Neural progenitor cell (in vitro differentiated cells): ENCODE results near the gene KRTAP12-1. TPM values are rescaled to one million over a fixed set of nuclear protein-coding genes. Genes with fewer than 3 reads are reported as not detected.
A peak's percentile ranks its signal among the peaks of the same experiment; 100 is the strongest.

Source experiments
- DNase-seq: peaks from one replicate; pipeline ENCODE4 v3.0.0-alpha.2; 2016; ENCODE audit warnings: low spot score
- H2AFZ ChIP-seq: fragments of 200-600 bp; sonication (generic); replicated peaks from 2 replicates; pipeline ENCODE4 v1.6.1; 2016; ENCODE audit warnings: antibody characterized with exemption
- H3F3A ChIP-seq: fragments of 200-600 bp; sonication (generic); 2 replicates; pipeline ENCODE4 v1.6.1; 2016; ENCODE audit warnings: antibody characterized with exemption, low read depth
- H3K27ac ChIP-seq: fragments of 200-600 bp; sonication (generic); 2 replicates; pipeline ENCODE4 v1.5.1; 2016; ENCODE audit warnings: mild to moderate bottlenecking
- H3K27me3 ChIP-seq: fragments of 200-600 bp; sonication (generic); 2 replicates; pipeline ENCODE4 v1.6.1; 2016; ENCODE audit warnings: mild to moderate bottlenecking, moderate library complexity
- H3K36me3 ChIP-seq: fragments of 200-600 bp; sonication (generic); 2 replicates; pipeline ENCODE4 v1.5.1; 2016
- H3K4me1 ChIP-seq: fragments of 200-600 bp; sonication (generic); 2 replicates; pipeline ENCODE4 v1.6.1; 2016; ENCODE audit warnings: mixed run types
- H3K4me2 ChIP-seq: fragments of 200-600 bp; sonication (generic); 2 replicates; pipeline ENCODE4 v1.6.1; 2016
- H3K4me3 ChIP-seq: fragments of 200-600 bp; sonication (generic); 2 replicates; pipeline ENCODE4 v1.5.1; 2016
- H3K79me2 ChIP-seq: fragments of 200-600 bp; sonication (generic); 2 replicates; pipeline ENCODE4 v1.6.1; 2016; ENCODE audit warnings: low read depth
- H3K9ac ChIP-seq: fragments of 200-600 bp; sonication (generic); 2 replicates; pipeline ENCODE4 v1.6.1; 2016
- H3K9me3 ChIP-seq: fragments of 200-600 bp; sonication (generic); 2 replicates; pipeline ENCODE4 v1.5.1; 2016; ENCODE audit warnings: low read depth
- H4K20me1 ChIP-seq: fragments of 200-600 bp; sonication (generic); 2 replicates; pipeline ENCODE4 v1.6.1; 2016; ENCODE audit warnings: low read depth
- H3K27ac Mint-ChIP-seq: 3 replicates; pipeline ENCODE4 v1.8.0; 2021; ENCODE audit warnings: mixed read lengths
- H3K27me3 Mint-ChIP-seq: 2 replicates; pipeline ENCODE4 v1.8.0; 2022; ENCODE audit warnings: low read depth, mild to moderate bottlenecking, inconsistent platforms, moderate library complexity, mixed read lengths; ENCODE audit not compliant: insufficient read depth
- H3K36me3 Mint-ChIP-seq: 3 replicates; pipeline ENCODE4 v1.8.0; 2021; ENCODE audit warnings: mixed read lengths
- H3K4me1 Mint-ChIP-seq: 3 replicates; pipeline ENCODE4 v1.8.0; 2021; ENCODE audit warnings: mixed read lengths
- H3K4me3 Mint-ChIP-seq: 3 replicates; pipeline ENCODE4 v1.8.0; 2021; ENCODE audit warnings: mild to moderate bottlenecking, moderate library complexity, mixed read lengths
- H3K9me3 Mint-ChIP-seq: 3 replicates; pipeline ENCODE4 v1.8.0; 2020; ENCODE audit warnings: mixed read lengths
- EZH2 ChIP-seq: fragments of 200-600 bp; sonication (generic); IDR thresholded peaks from 2 replicates; pipeline ENCODE4 v1.6.1; 2017; ENCODE audit warnings: antibody characterized with exemption, mild to moderate bottlenecking, moderate library complexity
- EZH2phosphoT487 ChIP-seq: fragments of 200-600 bp; sonication (generic); IDR thresholded peaks from 2 replicates; pipeline ENCODE4 v1.6.1; 2017; ENCODE audit warnings: antibody characterized with exemption
- total RNA-seq: library from RNA; depleted of rRNA; stranded (reverse); fragments of >200 nt; gene quantifications from 2 replicates; pipeline ENCODE4 v1.2.3, GENCODE V29; 2015; ENCODE audit warnings: low replicate concordance
- TF ChIP-seq, protein P1 (sequence below): fragments of 200-600 bp; sonication (generic); IDR thresholded peaks from 2 replicates; pipeline ENCODE4 v1.5.1; 2017; ENCODE audit warnings: antibody characterized with exemption, mild to moderate bottlenecking

KRTAP12-1 gene, protein sequence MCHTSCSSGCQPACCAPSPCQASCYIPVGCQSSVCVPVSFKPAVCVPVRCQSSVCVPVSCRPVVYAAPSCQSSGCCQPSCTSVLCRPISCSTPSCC
- total RNA-seq: not detected in 2 replicates

DNA sequence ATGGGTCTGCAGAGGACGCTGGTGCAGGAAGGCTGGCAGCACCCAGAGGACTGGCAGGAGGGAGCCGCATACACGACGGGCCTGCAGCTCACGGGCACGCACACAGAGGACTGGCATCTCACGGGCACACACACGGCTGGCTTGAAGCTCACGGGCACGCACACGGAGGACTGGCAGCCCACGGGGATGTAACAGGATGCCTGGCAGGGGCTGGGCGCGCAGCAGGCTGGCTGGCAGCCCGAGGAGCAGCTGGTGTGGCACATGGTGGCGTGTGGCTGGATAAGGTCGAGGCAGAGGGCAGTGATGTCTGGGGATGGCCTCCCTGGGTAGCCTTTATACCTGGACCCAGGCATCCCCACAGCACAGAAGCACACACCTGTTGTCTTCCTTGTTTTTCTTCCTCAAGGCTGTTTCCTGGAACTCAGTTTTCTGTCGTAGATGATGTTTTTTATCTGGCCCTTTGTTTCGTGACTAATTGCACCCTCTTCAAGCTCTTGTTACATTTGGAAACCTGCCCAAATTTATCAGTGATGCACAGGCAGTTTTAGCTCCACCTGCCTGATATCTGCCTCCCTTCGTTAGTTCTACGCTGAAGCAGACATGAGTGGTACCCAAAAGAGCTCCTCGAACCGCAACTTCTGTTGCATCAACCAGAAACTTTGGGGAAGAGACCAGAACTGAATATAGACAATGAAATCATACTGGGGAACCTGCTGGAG lies at the start of gene KRTAP12-1:
Gene KRTAP12-1 (minus strand): TSS at position 303 of the 719 bp plus-strand sequence. CDS start 40 bp downstream, at position 263.
- H3K36me3 Mint-ChIP-seq: no peaks in the 10 kb centered on the region
- Histone ChIP-seq H3K27ac (no peak within 1 kb of the TSS), H2AFZ (no peak within 1 kb of the TSS), H3K79me2 (no peaks in the 10 kb centered on the region), H4K20me1 (no peaks in the 10 kb centered on the region), H3K4me1 (peaks cover 11% of the 10 kb centered on the region), H3K9ac (no peak within 1 kb of the TSS), H3K9me3 (no peaks in the 10 kb centered on the region), H3K4me3 (no peak within 1 kb of the TSS), H3K4me2 (no peak within 1 kb of the TSS), H3F3A (peaks cover 6% of the 10 kb centered on the region), H3K36me3 (no peaks in the 10 kb centered on the region), H3K27me3 (peaks cover 10% of the 10 kb centered on the region)
- peaks cover 13% of the 10 kb centered on the region for H3K27me3 Mint-ChIP-seq
- H3K9me3 Mint-ChIP-seq: peaks cover 7% of the 10 kb centered on the region
- H3K27ac Mint-ChIP-seq: peak within 1 kb of the TSS; percentile 74
- no peak for DNase-seq
- H3K4me1 Mint-ChIP-seq: peaks cover 12% of the 10 kb centered on the region
- TF ChIP-seq, protein P1, sequence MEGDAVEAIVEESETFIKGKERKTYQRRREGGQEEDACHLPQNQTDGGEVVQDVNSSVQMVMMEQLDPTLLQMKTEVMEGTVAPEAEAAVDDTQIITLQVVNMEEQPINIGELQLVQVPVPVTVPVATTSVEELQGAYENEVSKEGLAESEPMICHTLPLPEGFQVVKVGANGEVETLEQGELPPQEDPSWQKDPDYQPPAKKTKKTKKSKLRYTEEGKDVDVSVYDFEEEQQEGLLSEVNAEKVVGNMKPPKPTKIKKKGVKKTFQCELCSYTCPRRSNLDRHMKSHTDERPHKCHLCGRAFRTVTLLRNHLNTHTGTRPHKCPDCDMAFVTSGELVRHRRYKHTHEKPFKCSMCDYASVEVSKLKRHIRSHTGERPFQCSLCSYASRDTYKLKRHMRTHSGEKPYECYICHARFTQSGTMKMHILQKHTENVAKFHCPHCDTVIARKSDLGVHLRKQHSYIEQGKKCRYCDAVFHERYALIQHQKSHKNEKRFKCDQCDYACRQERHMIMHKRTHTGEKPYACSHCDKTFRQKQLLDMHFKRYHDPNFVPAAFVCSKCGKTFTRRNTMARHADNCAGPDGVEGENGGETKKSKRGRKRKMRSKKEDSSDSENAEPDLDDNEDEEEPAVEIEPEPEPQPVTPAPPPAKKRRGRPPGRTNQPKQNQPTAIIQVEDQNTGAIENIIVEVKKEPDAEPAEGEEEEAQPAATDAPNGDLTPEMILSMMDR: no peak
- no peak for TF ChIP-seq EZH2
- TF ChIP-seq EZH2phosphoT487: no peak
- H3K4me3 Mint-ChIP-seq: no peak within 1 kb of the TSS

DNA sequence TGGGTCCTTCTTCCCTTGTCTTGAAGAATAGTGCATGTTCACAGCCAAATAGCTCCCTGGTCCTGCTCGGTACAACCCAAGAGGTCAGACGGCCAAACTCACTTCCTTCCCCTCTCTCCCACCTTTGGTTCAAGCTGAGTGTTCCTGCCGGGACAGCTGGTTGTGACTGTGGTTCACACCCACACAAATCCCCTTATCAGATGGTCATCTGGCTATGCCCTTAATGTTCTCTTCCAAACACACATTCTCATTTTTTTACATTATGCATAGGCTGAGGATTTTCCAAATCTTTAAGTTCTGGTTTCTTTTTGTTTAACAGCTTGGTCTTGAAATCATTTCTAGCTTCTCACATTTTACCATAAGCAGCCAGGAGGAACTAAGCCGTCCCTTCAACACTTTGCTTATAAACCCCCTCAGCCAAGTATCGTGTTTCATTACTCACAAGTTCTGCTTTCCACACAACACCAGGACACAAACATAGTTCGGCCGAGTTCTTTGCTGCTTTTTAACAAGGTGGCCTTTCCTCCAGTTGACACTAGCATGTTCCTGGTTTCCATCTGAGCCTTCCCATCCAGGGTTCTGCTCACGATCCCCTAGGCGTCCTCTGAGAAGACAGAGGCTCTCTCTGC lies 49.1 kb upstream of the KRTAP12-1 start:
- H3K4me2 ChIP-seq: no peak overlapping the region
- H3K4me3 Mint-ChIP-seq: no peak overlapping the region
- peaks cover 11% of the 10 kb centered on the region for H3K9me3 Mint-ChIP-seq

DNA sequence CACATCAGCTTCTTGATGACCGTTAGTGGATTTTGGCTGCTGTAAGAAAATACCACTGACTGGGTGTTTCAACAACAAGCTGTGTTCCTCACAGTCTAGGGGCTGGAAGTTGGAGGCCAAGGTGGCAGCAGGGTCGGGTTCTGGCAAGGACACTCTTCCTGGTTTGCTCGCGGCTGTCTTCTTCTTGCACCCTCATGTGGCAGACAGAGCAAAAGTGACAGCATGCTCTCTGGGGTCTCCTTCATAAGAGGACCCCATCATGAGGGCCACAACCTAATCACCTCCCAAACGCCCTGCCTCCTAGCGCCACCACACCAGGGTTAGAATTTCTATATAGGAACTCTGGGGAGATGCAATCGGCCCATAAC lies 48.0 kb upstream of the KRTAP12-1 start:
- H3K4me1 ChIP-seq: no peaks in the 10 kb centered on the region
- H3K9ac ChIP-seq: no peak overlapping the region
- no peaks in the 10 kb centered on the region for H3K79me2 ChIP-seq
- H3K36me3 ChIP-seq: no peaks in the 10 kb centered on the region
- Mint-ChIP-seq H3K9me3 (peaks cover 11% of the 10 kb centered on the region), H3K36me3 (no peaks in the 10 kb centered on the region), H3K4me1 (peaks cover 3% of the 10 kb centered on the region), H3K4me3 (no peak overlapping the region), H3K27ac (peak overlapping the region; percentile 50), H3K27me3 (peaks cover 5% of the 10 kb centered on the region)
- H3K9me3 ChIP-seq: no peaks in the 10 kb centered on the region
- TF ChIP-seq EZH2phosphoT487 (no peak), EZH2 (no peak)
- TF ChIP-seq, protein P1: no peak
- no peak for DNase-seq
- no peak overlapping the region for H3K4me2 ChIP-seq
- no peaks in the 10 kb centered on the region for H3K27me3 ChIP-seq
- no peak overlapping the region for H3K27ac ChIP-seq
- no peak overlapping the region for H3K4me3 ChIP-seq
- H2AFZ ChIP-seq: no peak overlapping the region
- H3F3A ChIP-seq: no peaks in the 10 kb centered on the region
- H4K20me1 ChIP-seq: no peaks in the 10 kb centered on the region

More for the DNA sequence above, 49.1 kb upstream of the KRTAP12-1 start:
- no peaks in the 10 kb centered on the region for H3K36me3 Mint-ChIP-seq
- peaks cover 7% of the 10 kb centered on the region for H3K27me3 Mint-ChIP-seq
- Histone ChIP-seq H3K4me3 (no peak overlapping the region), H4K20me1 (no peaks in the 10 kb centered on the region), H3K9me3 (no peaks in the 10 kb centered on the region), H3K36me3 (no peaks in the 10 kb centered on the region), H3K9ac (no peak overlapping the region), H2AFZ (no peak overlapping the region), H3K27ac (no peak overlapping the region), H3F3A (no peaks in the 10 kb centered on the region), H3K4me1 (no peaks in the 10 kb centered on the region), H3K27me3 (no peaks in the 10 kb centered on the region), H3K79me2 (no peaks in the 10 kb centered on the region)
- TF ChIP-seq, protein P1: no peak
- TF ChIP-seq EZH2: no peak
- TF ChIP-seq EZH2phosphoT487: no peak
- H3K4me1 Mint-ChIP-seq: peaks cover 2% of the 10 kb centered on the region
- no peak for DNase-seq
- peak overlapping the region; percentile 74 for H3K27ac Mint-ChIP-seq
